ENCODE data around the gene TBC1D22A.

DNA sequence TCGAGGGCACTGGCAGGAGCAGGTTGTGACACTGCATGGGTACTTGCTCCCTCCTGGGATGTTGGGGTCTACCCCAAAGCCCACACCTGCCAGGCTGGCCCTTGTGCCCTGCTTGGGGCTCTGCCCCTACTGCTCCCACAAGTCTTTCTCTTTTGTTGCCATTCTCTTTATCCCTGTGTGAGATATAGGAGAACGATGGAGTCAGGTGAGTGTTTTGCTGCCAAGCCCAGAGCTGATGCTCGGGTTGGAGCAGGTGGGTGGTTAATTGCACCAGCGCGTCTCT, 292.6 kb downstream of the TBC1D22A start:
- TF ChIP-seq EZH2phosphoT487 (IDR thresholded peaks at IDR 0.05; ENCODE audit: low read length) (no peak), EZH2 (optimal IDR thresholded peaks at IDR 0.05; ENCODE audit: low read depth, low read length) (no peak)
- TF ChIP-seq, protein P1, sequence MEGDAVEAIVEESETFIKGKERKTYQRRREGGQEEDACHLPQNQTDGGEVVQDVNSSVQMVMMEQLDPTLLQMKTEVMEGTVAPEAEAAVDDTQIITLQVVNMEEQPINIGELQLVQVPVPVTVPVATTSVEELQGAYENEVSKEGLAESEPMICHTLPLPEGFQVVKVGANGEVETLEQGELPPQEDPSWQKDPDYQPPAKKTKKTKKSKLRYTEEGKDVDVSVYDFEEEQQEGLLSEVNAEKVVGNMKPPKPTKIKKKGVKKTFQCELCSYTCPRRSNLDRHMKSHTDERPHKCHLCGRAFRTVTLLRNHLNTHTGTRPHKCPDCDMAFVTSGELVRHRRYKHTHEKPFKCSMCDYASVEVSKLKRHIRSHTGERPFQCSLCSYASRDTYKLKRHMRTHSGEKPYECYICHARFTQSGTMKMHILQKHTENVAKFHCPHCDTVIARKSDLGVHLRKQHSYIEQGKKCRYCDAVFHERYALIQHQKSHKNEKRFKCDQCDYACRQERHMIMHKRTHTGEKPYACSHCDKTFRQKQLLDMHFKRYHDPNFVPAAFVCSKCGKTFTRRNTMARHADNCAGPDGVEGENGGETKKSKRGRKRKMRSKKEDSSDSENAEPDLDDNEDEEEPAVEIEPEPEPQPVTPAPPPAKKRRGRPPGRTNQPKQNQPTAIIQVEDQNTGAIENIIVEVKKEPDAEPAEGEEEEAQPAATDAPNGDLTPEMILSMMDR (IDR thresholded peaks at IDR 0.05; ENCODE audit: low read length) = no peak
